H1 (cell line): Measurements from ENCODE around the gene JADE3. TPM values are rescaled to one million over a fixed set of nuclear protein-coding genes. Genes with fewer than 3 reads are reported as not detected.

Experiments used
- CTCF ChIA-PET: fragments of 300-600 bp; sonication (Branson Sonifier 250); formaldehyde crosslinking; loops from one replicate; lab custom pipeline; 2021; ENCODE audit not compliant: partially characterized antibody; lab: Charles Lee
- POLR2A ChIA-PET: fragments of 300-600 bp; sonication (Branson Sonifier 250); formaldehyde crosslinking; loops from one replicate; lab custom pipeline; 2021; ENCODE audit warnings: inconsistent platforms; ENCODE audit not compliant: partially characterized antibody; lab: Charles Lee
- DNase-seq, 2 experiments: peaks; one replicate each; pipeline versions ENCODE4 v3.0.0 to v3.0.0-alpha.2; 2010 to 2022; ENCODE audit warnings: low spot score in 2 of 2, low read depth in 1 of 2, mixed read lengths in 1 of 2
- FAIRE-seq: peaks from 2 replicates; lab custom pipeline; 2011; peaks lifted over from hg19 to GRCh38; lab: Jason Lieb, UNC
- H2AFZ ChIP-seq: 2 replicates; pipeline ENCODE4 v1.8.1; 2012; ENCODE audit warnings: low read length, inconsistent platforms
- H2AK5ac ChIP-seq: 2 replicates; pipeline ENCODE4 v1.6.1; 2013; ENCODE audit warnings: low read depth, low read length
- H2BK120ac ChIP-seq: replicated peaks from 2 replicates; pipeline ENCODE3; 2013; ENCODE audit warnings: low read depth, low read length, inconsistent platforms
- H2BK12ac ChIP-seq: 2 replicates; pipeline ENCODE4 v1.6.1; 2013; ENCODE audit warnings: low read depth, low read length
- H2BK15ac ChIP-seq: 2 replicates; pipeline ENCODE4 v1.6.1; 2013; ENCODE audit warnings: low read length
- H2BK20ac ChIP-seq: 2 replicates; pipeline ENCODE4 v1.6.1; 2013; ENCODE audit warnings: low read length
- H2BK5ac ChIP-seq: 2 replicates; pipeline ENCODE4 v1.6.1; 2013; ENCODE audit warnings: low read depth, low read length
- H3K14ac ChIP-seq: 2 replicates; pipeline ENCODE4 v1.6.1; 2013; ENCODE audit warnings: inconsistent platforms; ENCODE audit not compliant: insufficient read length
- H3K18ac ChIP-seq: 2 replicates; pipeline ENCODE4 v1.6.1; 2013; ENCODE audit warnings: low read length; ENCODE audit errors: extremely low read depth
- H3K23ac ChIP-seq: 2 replicates; pipeline ENCODE4 v1.6.1; 2013; ENCODE audit warnings: inconsistent platforms; ENCODE audit not compliant: insufficient read length
- H3K23me2 ChIP-seq: 2 replicates; pipeline ENCODE4 v1.6.1; 2013; ENCODE audit warnings: low read depth, low read length
- H3K27ac ChIP-seq: 2 replicates; pipeline ENCODE4 v1.6.1; 2011; ENCODE audit warnings: low read depth, low read length, inconsistent platforms
- H3K27me3 ChIP-seq, 4 experiments: replicated peaks in 1 of 4; 1 replicate in 1 of 4; 2 replicates in 3 of 4; pipeline versions ENCODE4 v1.6.1 to v1.8.1; 2011 to 2013; ENCODE audit warnings: low read length in 3 of 4, mild to moderate bottlenecking in 3 of 4, inconsistent platforms in 2 of 4, mixed read lengths in 2 of 4, moderate library complexity in 1 of 4; ENCODE audit not compliant: control insufficient read depth in 3 of 4, insufficient read depth in 3 of 4; ENCODE audit errors: extremely low read depth in 1 of 4
- H3K36me3 ChIP-seq, 4 experiments: 2 replicates each; pipeline versions ENCODE4 v1.6.1 to v1.8.1; 2011 to 2013; ENCODE audit warnings: mild to moderate bottlenecking in 4 of 4, low read length in 3 of 4, moderate library complexity in 2 of 4, control low read depth in 1 of 4, inconsistent platforms in 1 of 4; ENCODE audit not compliant: insufficient read depth in 4 of 4, control insufficient read depth in 2 of 4
- H3K4ac ChIP-seq: replicated peaks from 2 replicates; pipeline ENCODE3; 2013; ENCODE audit warnings: low read length, low read depth, mixed read lengths, inconsistent platforms; ENCODE audit not compliant: insufficient read length
- H3K4me1 ChIP-seq, 4 experiments: replicated peaks in 1 of 4; 1 replicate in 1 of 4; 2 replicates in 3 of 4; pipeline versions ENCODE4 v1.6.1 to v1.8.1; 2011 to 2013; ENCODE audit warnings: low read length in 3 of 4, inconsistent platforms in 2 of 4, mixed read lengths in 1 of 4; ENCODE audit not compliant: insufficient read depth in 4 of 4, control insufficient read depth in 3 of 4
- H3K4me2 ChIP-seq, 2 experiments: 2 replicates each; pipeline versions ENCODE4 v1.6.1 to v1.8.1; 2011 to 2013; ENCODE audit warnings: low read depth in 2 of 2, low read length in 2 of 2, control low read depth in 1 of 2, inconsistent platforms in 1 of 2, mild to moderate bottlenecking in 1 of 2; ENCODE audit not compliant: insufficient read depth in 1 of 2
- H3K4me3 ChIP-seq, 4 experiments: fragments of 200-600, 300-600 bp in 1 of 4; sonication (generic), shearing (Covaris generic), sonication (Bioruptor Twin) in 1 of 4; 2 replicates each; pipeline versions ENCODE4 v1.5.1 to v1.8.1; 2011 to 2016; ENCODE audit warnings: low read length in 4 of 4, low read depth in 3 of 4, control low read depth in 2 of 4, inconsistent platforms in 2 of 4, mild to moderate bottlenecking in 2 of 4, mixed read lengths in 1 of 4, moderate library complexity in 1 of 4; ENCODE audit not compliant: insufficient read depth in 2 of 4; ENCODE audit errors: extremely low read depth in 1 of 4
- H3K56ac ChIP-seq: replicated peaks from 2 replicates; pipeline ENCODE3; 2013; ENCODE audit warnings: low read depth, mild to moderate bottlenecking, mixed read lengths, low read length, inconsistent platforms; ENCODE audit not compliant: insufficient read length
- H3K79me1 ChIP-seq: 2 replicates; pipeline ENCODE4 v1.6.1; 2013; ENCODE audit warnings: low read depth, low read length, control low read depth
- H3K79me2 ChIP-seq, 2 experiments: 2 replicates each; pipeline versions ENCODE4 v1.6.1 to v1.8.1; 2012 to 2013; ENCODE audit warnings: low read length in 2 of 2, mild to moderate bottlenecking in 2 of 2, inconsistent platforms in 1 of 2; ENCODE audit not compliant: insufficient read depth in 2 of 2, control insufficient read depth in 1 of 2
- H3K9ac ChIP-seq, 4 experiments: replicated peaks in 1 of 4; 1 replicate in 1 of 4; 2 replicates in 3 of 4; pipeline versions ENCODE4 v1.6.1 to v1.8.1; 2011 to 2013; ENCODE audit warnings: low read depth in 3 of 4, low read length in 3 of 4, control low read depth in 2 of 4, mild to moderate bottlenecking in 2 of 4, moderate library complexity in 2 of 4, inconsistent platforms in 1 of 4; ENCODE audit errors: extremely low read depth in 1 of 4
- H3K9me3 ChIP-seq, 2 experiments: 2 replicates each; pipeline versions ENCODE4 v1.6.1 to v1.8.1; 2012 to 2013; ENCODE audit warnings: mild to moderate bottlenecking in 2 of 2, moderate library complexity in 2 of 2, control low read depth in 1 of 2, inconsistent platforms in 1 of 2, low read depth in 1 of 2, low read length in 1 of 2, mixed read lengths in 1 of 2; ENCODE audit not compliant: insufficient read depth in 2 of 2
- H4K20me1 ChIP-seq, 2 experiments: replicated peaks in 1 of 2; 2 replicates each; pipeline versions ENCODE3 to v1.8.1; 2011 to 2013; ENCODE audit warnings: inconsistent platforms in 2 of 2, low read length in 2 of 2, mild to moderate bottlenecking in 1 of 2; ENCODE audit not compliant: insufficient read depth in 2 of 2, control insufficient read depth in 1 of 2
- H4K5ac ChIP-seq: 2 replicates; pipeline ENCODE4 v1.6.1; 2013; ENCODE audit warnings: low read length, low read depth, mixed read lengths, inconsistent platforms; ENCODE audit not compliant: insufficient read length
- H4K8ac ChIP-seq: 2 replicates; pipeline ENCODE4 v1.8.0; 2013; ENCODE audit warnings: mild to moderate bottlenecking, moderate library complexity, low read length, inconsistent platforms; ENCODE audit not compliant: insufficient read depth; ENCODE audit errors: extremely low read depth
- H4K91ac ChIP-seq: replicated peaks from 2 replicates; pipeline ENCODE3; 2013; ENCODE audit warnings: low read length, mixed read lengths, inconsistent platforms; ENCODE audit not compliant: insufficient read length
- ASH2L ChIP-seq: fragments of 200-600, 300-600 bp; sonication (generic); IDR thresholded peaks from one replicate; pipeline ENCODE4 v1.7.1; 2017; ENCODE audit warnings: low read length
- BCL11A ChIP-seq, 2 experiments: IDR thresholded peaks; one replicate each; pipeline ENCODE4 v1.6.1; 2011; ENCODE audit warnings: low read depth in 2 of 2, low read length in 2 of 2, mild to moderate bottlenecking in 2 of 2
- CEBPB ChIP-seq: IDR thresholded peaks from 2 replicates; pipeline ENCODE4 v1.6.1; 2012; ENCODE audit warnings: low read depth, low read length
- KDM1A ChIP-seq: fragments of 200-600, 300-600 bp; sonication (generic); IDR thresholded peaks from 2 replicates; pipeline ENCODE4 v1.7.1; 2016; ENCODE audit warnings: mild to moderate bottlenecking, low read length, borderline replicate concordance
- KDM5A ChIP-seq: fragments of 200-600 bp; IDR thresholded peaks from 2 replicates; pipeline ENCODE4 v1.7.1; 2012; ENCODE audit warnings: mild to moderate bottlenecking, low read length, inconsistent platforms, mixed read lengths
- NANOG ChIP-seq: IDR thresholded peaks from 2 replicates; pipeline ENCODE4 v1.6.1; 2011; ENCODE audit warnings: low read length, low read depth, mild to moderate bottlenecking, inconsistent platforms; ENCODE audit not compliant: insufficient read depth, poor library complexity, severe bottlenecking
- PHF8 ChIP-seq: fragments of 200-600 bp; sonication (generic); conservative IDR thresholded peaks from 2 replicates; pipeline ENCODE4 v1.7.1; 2012; ENCODE audit warnings: low read depth, mild to moderate bottlenecking, inconsistent platforms, low read length, moderate library complexity
- SIN3A ChIP-seq, 2 experiments: IDR thresholded peaks in 1 of 2; conservative IDR thresholded peaks in 1 of 2; 2 replicates each; pipeline ENCODE4 v1.6.1; 2011 to 2012; ENCODE audit warnings: low read length in 2 of 2, improper control_type of control experiment in 1 of 2, low read depth in 1 of 2, mild to moderate bottlenecking in 1 of 2
- SIRT6 ChIP-seq: IDR thresholded peaks from one replicate; pipeline ENCODE4 v1.7.1; 2012; ENCODE audit warnings: low read length, inconsistent platforms
- TAF1 ChIP-seq: IDR thresholded peaks from 2 replicates; pipeline ENCODE4 v1.6.1; 2011; ENCODE audit warnings: mild to moderate bottlenecking, low read depth, low read length
- TEAD4 ChIP-seq: IDR thresholded peaks from 2 replicates; pipeline ENCODE4 v1.6.1; 2012; ENCODE audit warnings: low read depth, low read length, inconsistent platforms, mixed read lengths
- YY1 ChIP-seq: IDR thresholded peaks from 2 replicates; pipeline ENCODE4 v1.6.1; 2011; ENCODE audit warnings: low read depth, mild to moderate bottlenecking, low read length
- ZNF274 ChIP-seq: IDR thresholded peaks from 2 replicates; pipeline ENCODE4 v1.7.0; 2012; ENCODE audit warnings: low read length, borderline replicate concordance; ENCODE audit errors: extremely low read depth
- WGBS, 2 experiments: shearing (Covaris generic) in 1 of 2; methylation state at CpG; one replicate each; pipeline versions ENCODE4 v1.1.6 to v1.1.7; 2013 to 2015; ENCODE audit warnings: low lambda C conversion rate in 2 of 2, mixed read lengths in 2 of 2, inconsistent platforms in 1 of 2, low coverage in 1 of 2, missing lambda C conversion rate in 1 of 2; ENCODE audit not compliant: insufficient replicate concordance in 2 of 2, insufficient coverage in 1 of 2, insufficient read length in 1 of 2; ENCODE audit errors: extremely low coverage in 1 of 2, missing lambda C conversion rate in 1 of 2; 5-methylcytosine and 5-hydroxymethylcytosine counted together
- polyA plus RNA-seq, 7 experiments: library from polyadenylated mRNA; depleted of rRNA in 3 of 7; stranded (reverse) in 5 of 7; unstranded in 2 of 7; fragments of >200 nt in 5 of 7; fragments of 200-250 nt in 2 of 7; gene quantifications; 1 replicate in 5 of 7; 2 replicates in 1 of 7; 4 replicates in 1 of 7; pipeline versions ENCODE4 v1.2.1 to v1.2.3, GENCODE V29; 2011 to 2013; ENCODE audit warnings: missing spikeins in 2 of 7, mixed read lengths in 2 of 7
- total RNA-seq: library from RNA; stranded (reverse); fragmentation: NEBNext Ultra II Directional; extraction: Animal tissue kit (Norgen Biotek cat#: 25700); gene quantifications from 2 replicates; pipeline ENCODE4 v1.2.1, GENCODE V29; 2021

The JADE3 gene
- total and polyA plus RNA-seq, 2 of the 8 experiments (the other 6 are each of a cell fraction or from before 2014, with no cell fraction given): 6.9 to 21.5 TPM

GRCh38 chrX:47098338-47099094, 186.3 kb downstream of the JADE3 start:
- Histone ChIP-seq H4K8ac (no peak overlapping the region), H2BK5ac (no peak overlapping the region; the same call in 1 of the 2 replicates), H3K27me3 (no peaks in the 10 kb centered on the region), H3K9me3 (no peaks in the 10 kb centered on the region), H3K14ac (no peak overlapping the region), H2BK12ac (no peak overlapping the region), H3K4me3 (no peak overlapping the region), H3K18ac (no peak overlapping the region), H3K4me1 (no peaks in the 10 kb centered on the region), H2BK15ac (no peak overlapping the region), H3K4ac (no peak overlapping the region), H3K36me3 (no peaks in the 10 kb centered on the region), H3K79me1 (no peaks in the 10 kb centered on the region), H4K91ac (no peak overlapping the region), H3K79me2 (no peaks in the 10 kb centered on the region), H3K27ac (no peak overlapping the region), H4K20me1 (no peaks in the 10 kb centered on the region), H3K9ac (no peak overlapping the region), H4K5ac (no peak overlapping the region), H3K4me2 (no peak overlapping the region), H3K56ac (no peak overlapping the region), H2BK120ac (no peak overlapping the region), H2AK5ac (no peak overlapping the region), H2AFZ (no peak overlapping the region), H3K23ac (no peak overlapping the region), H2BK20ac (no peak overlapping the region), H3K23me2 (no peaks in the 10 kb centered on the region)
- FAIRE-seq (no peak), DNase-seq (no peak)
- WGBS, 2 experiments: 85% methylated on average over 2 of the region's 2 CpGs; no CpG with 5 or more reads in 1 of the 2 experiments
- POLR2A ChIA-PET: no interaction called here
- CTCF ChIA-PET: no interaction called here
- TF ChIP-seq CEBPB: no peak
- TF ChIP-seq NANOG: no peak
- TF ChIP-seq PHF8: no peak
- no peak for TF ChIP-seq TAF1
- no peak for TF ChIP-seq BCL11A (IDR thresholded peaks at IDR 0.05; ENCODE audit: low read depth in 2 of 2, low read length in 2 of 2)
- TF ChIP-seq SIRT6: no peak
- no peak for TF ChIP-seq ASH2L
- no peak for TF ChIP-seq KDM5A
- no peak for TF ChIP-seq YY1
- TF ChIP-seq KDM1A: no peak
- TF ChIP-seq ZNF274: no peak
- TF ChIP-seq TEAD4: no peak
- no peak for TF ChIP-seq SIN3A (conservative IDR thresholded peaks at IDR 0.05 in 1 of 2, IDR thresholded peaks at IDR 0.05 in 1 of 2; ENCODE audit: low read depth in 1 of 2, low read length in 2 of 2)
